Activated T-helper 2 cell treated with anti-CD3 and anti-CD28 coated beads, Interferon-gamma antibody, Interleukin-2, Interleukin-4, amounts not matched to agents 10 μg/mL and 5 μg/mL and 100 μg/mL, durations not matched to agents 14 hours and 24 hours and 36 hours (primary cell): ENCODE results near the gene GOSR2. TPM values are rescaled to one million over a fixed set of nuclear protein-coding genes. Genes with fewer than 3 reads are reported as not detected.
"Not testable (repeated sequence)": the region's sequence is repeated elsewhere in the genome, so short reads cannot be mapped to it uniquely, and the experiment has no call there.

Source experiments
- DNase-seq: peaks from one replicate; pipeline ENCODE4 v3.0.0; 2021; ENCODE audit warnings: low spot score
- H3K27ac Mint-ChIP-seq: one replicate; pipeline ENCODE4 v1.8.0; 2021; ENCODE audit warnings: mixed read lengths
- H3K27me3 Mint-ChIP-seq: one replicate; pipeline ENCODE4 v1.8.0; 2021; ENCODE audit warnings: low read depth, mixed read lengths
- H3K36me3 Mint-ChIP-seq: one replicate; pipeline ENCODE4 v1.8.0; 2021; ENCODE audit warnings: low read depth, mixed read lengths
- H3K4me1 Mint-ChIP-seq: one replicate; pipeline ENCODE4 v1.8.0; 2021; ENCODE audit warnings: low read depth, mixed read lengths
- H3K4me3 Mint-ChIP-seq: one replicate; pipeline ENCODE4 v1.8.0; 2021; ENCODE audit warnings: low read depth, mild to moderate bottlenecking, moderate library complexity, mixed read lengths
- H3K9me3 Mint-ChIP-seq: one replicate; pipeline ENCODE4 v1.8.0; 2021; ENCODE audit warnings: mixed read lengths
- intact Hi-C: fragments of 100-400 bp; cut with micrococcal nuclease; formaldehyde crosslinking; loops from one replicate; pipeline ENCODE4 v1.15.1; 2023
- total RNA-seq: library from RNA; stranded (reverse); gene quantifications from 2 replicates; pipeline ENCODE4 v1.2.3, GENCODE V29; 2022

Gene GOSR2
- total RNA-seq, 1 donor from 2014 or later, result 53.9 TPM

DNA sequence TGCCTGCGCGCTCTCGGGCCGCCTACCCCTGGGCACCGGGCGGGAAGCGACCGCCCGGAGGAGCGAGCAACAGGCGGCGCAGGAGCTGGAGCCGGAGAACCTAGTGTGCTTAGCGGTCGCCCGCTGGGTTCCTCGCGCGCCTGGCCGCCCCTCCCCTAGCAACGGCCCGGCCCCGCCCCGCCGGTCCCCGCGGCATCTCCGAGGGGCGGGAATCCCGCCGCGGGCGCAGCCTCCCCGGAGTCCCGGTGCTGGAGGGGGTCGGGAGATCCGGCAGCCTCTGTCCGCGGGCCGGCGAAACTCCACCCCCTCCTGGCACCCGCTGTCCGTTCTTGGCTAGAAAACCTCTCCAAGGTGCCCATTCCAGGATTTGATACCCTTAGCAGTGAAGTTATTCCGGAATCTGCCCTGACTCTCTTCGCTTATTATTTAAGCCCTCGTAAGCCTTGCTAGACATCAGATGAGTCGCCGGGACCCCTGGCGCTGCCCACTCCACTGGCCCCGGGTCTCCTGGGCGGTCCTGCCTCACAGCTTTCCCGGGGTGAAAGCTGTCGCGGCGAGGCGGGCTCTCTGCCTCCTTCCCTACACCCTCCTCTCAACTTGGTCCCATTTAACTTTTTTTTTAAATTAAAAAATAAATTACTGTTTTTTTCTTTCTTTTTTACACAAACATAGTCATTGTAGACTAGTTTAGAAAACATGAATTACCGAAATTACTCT is 56.3 kb downstream of the GOSR2 start, which contains the start of gene RPRML:
TSS of gene RPRML (minus strand) at position 107 of the 717 bp plus-strand sequence. CDS start 246 bp downstream, outside the sequence.
- H3K4me1 Mint-ChIP-seq, result peaks cover 8% of the 10 kb centered on the region
- no peak within 1 kb of the TSS for H3K27ac Mint-ChIP-seq
- peak within 1 kb of the TSS; percentile 80 for H3K4me3 Mint-ChIP-seq
- H3K27me3 Mint-ChIP-seq, result peaks cover 48% of the 10 kb centered on the region
- no peaks in the 10 kb centered on the region for H3K9me3 Mint-ChIP-seq
- peak; percentile 16 for DNase-seq
- H3K36me3 Mint-ChIP-seq, result peaks cover 3% of the 10 kb centered on the region
- intact Hi-C loops, result no loop called here

DNA sequence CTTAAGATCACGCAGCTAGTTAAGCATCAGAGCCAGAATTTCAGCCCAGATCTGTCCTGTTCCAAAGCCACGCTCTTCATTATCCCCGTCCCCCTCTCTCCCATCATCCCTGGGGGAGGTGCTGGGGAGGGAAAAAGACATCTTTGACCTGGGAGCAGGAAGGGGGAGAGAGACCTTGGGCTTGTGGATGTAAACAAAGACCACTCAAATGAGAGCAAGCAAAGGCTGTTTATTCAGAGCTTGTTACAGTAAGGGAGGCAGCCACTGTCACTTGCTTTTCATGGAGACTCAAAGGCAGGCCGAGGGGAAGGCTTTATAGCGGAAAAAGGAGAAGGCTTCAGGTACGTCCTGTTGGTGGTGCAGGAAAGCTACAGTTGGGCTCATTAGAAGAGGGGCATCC is 59.6 kb downstream of the GOSR2 start:
- no peak overlapping the region for H3K4me3 Mint-ChIP-seq
- no peak for DNase-seq
- intact Hi-C loops, result no loop called here
- peaks cover 8% of the 10 kb centered on the region for H3K4me1 Mint-ChIP-seq
- H3K27me3 Mint-ChIP-seq, result peaks cover 35% of the 10 kb centered on the region
- H3K27ac Mint-ChIP-seq, result no peak overlapping the region
- no peaks in the 10 kb centered on the region for H3K9me3 Mint-ChIP-seq
- H3K36me3 Mint-ChIP-seq, result peaks cover 3% of the 10 kb centered on the region

DNA sequence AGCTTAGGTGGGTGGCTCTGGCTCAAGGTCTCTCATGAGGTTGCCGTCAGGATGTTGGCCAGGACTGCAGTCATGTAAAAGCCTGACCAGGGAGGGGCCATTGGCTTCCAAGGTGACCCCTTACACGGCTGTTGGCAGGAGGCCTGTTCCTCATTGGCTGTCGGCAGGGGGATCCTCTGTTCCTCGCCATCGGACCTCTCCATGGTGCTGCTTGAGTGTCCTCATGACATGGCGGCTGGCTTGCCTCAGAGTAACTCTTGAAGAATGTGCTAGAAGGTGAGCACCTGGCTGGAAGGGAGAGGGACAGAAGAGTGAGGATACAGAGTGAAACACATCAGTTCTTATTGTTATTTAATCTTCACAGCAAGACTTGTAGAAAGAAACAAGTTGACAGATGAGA is 60.8 kb downstream of the GOSR2 start:
- Mint-ChIP-seq H3K4me1 (peaks cover 2% of the 10 kb centered on the region), H3K4me3 (no peak overlapping the region), H3K9me3 (no peaks in the 10 kb centered on the region), H3K36me3 (no peaks in the 10 kb centered on the region), H3K27ac (no peak overlapping the region), H3K27me3 (peaks cover 28% of the 10 kb centered on the region)
- no peak for DNase-seq
- intact Hi-C loops, result no loop called here

DNA sequence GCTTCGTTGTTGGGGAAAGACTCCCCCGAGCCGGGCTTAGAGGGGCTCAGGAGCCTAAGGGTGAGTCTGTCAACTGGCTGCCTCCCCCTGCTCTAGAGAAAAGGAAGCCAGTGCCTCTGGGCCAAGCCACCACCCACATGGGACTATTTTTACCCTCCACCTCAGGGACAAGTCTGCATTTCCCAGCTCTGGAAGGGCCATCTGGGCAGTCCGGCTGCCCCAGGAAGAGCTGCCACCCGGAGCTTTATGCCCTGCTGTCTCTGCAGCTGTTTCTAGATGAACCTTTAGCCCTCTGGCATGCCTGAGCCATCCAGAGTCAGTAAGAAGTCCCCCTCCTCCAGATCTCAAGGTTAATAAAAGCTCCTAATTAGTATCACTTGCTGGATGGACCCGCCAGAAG is 61.4 kb downstream of the GOSR2 start:
- intact Hi-C loops, result no loop called here

DNA sequence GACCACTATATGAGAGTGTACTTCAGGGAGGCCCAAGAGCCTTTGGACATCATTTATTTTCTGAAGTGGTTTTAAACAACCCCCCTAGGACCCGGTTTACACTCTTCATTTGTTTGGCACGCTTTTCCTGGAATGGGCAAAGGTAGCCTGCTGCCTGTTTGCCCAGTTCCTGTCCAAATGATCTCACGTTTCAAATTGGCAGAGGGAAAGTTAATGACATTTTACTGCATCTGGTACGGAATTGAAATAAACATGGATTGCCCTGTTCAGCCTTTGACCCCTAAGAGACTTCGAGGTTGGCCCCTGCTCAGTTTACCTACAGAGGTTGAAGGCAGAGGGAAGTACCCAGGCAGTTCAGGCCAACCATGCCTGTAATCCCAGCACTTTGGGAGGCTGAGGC is 61.9 kb downstream of the GOSR2 start:
- H3K9me3 Mint-ChIP-seq, result no peaks in the 10 kb centered on the region
- peaks cover under 1% of the 10 kb centered on the region for H3K4me1 Mint-ChIP-seq
- intact Hi-C loops, result no loop called here
- no peak overlapping the region for H3K4me3 Mint-ChIP-seq
- no peak for DNase-seq
- H3K27ac Mint-ChIP-seq, result no peak overlapping the region
- no peaks in the 10 kb centered on the region for H3K36me3 Mint-ChIP-seq
- peaks cover 28% of the 10 kb centered on the region for H3K27me3 Mint-ChIP-seq

More for the DNA sequence above, 61.4 kb downstream of the GOSR2 start:
- no peak for DNase-seq
- Mint-ChIP-seq H3K4me3 (no peak overlapping the region), H3K36me3 (no peaks in the 10 kb centered on the region), H3K4me1 (peaks cover 2% of the 10 kb centered on the region), H3K27me3 (peaks cover 29% of the 10 kb centered on the region), H3K9me3 (no peaks in the 10 kb centered on the region), H3K27ac (no peak overlapping the region)

DNA sequence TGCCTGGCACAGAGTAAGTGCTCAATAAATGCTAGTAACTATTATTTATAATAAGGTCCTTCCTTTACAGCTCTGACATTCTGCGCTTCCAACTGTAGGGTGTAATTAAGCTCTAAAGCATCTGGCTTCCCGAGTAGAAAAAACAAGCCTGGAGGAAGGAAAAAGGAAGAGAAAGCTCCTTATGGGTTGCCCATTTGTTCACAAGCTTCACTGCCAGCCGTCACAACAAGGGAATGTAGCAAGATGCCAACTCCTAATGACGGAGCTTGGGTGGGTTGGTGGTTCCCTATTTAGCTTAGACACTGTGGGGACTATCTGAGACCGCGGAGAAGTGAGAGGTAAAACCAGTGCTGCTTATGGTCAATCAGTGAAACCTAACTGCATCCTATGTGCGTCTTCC is 63.4 kb downstream of the GOSR2 start:
- H3K27me3 Mint-ChIP-seq, result peaks cover 19% of the 10 kb centered on the region
- DNase-seq, result no peak
- H3K9me3 Mint-ChIP-seq, result no peaks in the 10 kb centered on the region
- no peaks in the 10 kb centered on the region for H3K36me3 Mint-ChIP-seq
- no peaks in the 10 kb centered on the region for H3K4me1 Mint-ChIP-seq
- H3K27ac Mint-ChIP-seq, result no peak overlapping the region
- intact Hi-C loops, result no loop called here
- no peak overlapping the region for H3K4me3 Mint-ChIP-seq

DNA sequence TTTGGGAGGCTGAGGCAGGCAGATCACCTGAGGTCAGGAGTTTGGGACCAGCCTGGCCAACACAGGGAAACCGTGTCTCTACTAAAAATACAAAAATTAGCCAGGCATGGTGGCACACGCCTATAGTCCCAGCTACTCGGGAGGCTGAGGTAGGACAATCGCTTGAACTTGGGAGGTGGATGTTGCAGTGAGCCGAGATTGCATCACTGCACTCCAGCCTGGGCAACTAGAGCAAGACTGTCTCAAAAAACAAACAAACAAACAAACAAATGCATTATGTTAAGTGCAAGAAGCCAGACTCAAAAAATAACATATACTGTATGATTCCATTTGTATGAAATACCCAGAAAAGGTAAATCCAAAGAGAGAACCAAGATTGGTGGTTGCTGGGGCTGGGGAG is 65.0 kb downstream of the GOSR2 start:
- H3K4me3 Mint-ChIP-seq, DNase-seq, intact Hi-C loops, H3K9me3 Mint-ChIP-seq, H3K27ac Mint-ChIP-seq, H3K4me1 Mint-ChIP-seq, H3K36me3 Mint-ChIP-seq: not testable (repeated sequence)
- H3K27me3 Mint-ChIP-seq, result peaks cover 11% of the 10 kb centered on the region

DNA sequence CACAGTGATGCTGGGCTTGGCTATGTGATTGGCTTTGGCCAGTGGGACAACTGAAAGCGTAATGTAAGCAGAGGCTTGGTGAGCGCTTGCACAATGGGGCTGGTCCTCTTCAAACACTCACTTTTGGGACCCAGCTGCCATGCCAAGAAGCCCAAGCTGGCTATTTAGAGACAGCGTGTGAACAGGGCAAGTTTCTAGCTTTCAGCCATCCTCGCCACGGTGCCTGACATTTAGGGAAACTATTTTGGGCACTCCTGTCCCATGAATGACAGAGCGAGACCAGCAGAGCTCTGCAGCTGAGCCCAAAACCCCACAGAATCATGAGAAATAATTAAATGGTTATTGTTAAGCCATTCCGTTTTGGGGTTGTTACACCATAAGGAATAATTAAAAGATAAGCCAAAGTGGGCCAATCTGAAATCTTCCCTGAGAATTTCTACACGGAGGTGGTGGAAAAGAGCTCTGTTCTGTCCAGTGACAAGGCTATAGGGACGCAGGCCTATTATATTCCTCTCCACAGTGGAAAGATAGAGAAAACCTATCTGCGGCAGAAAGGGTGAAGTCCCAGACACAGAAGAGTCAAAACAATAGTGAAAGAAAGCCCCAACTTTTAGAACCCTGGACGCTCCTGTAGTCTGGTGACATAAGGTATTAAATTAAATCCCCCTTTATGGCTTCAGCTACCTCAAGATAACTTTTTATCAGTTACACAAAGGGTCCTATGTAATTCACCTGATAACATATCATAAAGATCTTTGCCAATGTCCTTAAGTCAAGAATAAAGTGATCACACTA is 66.9 kb downstream of the GOSR2 start:
- DNase-seq, result no peak
- intact Hi-C loops, result no loop called here
- peaks cover 12% of the 10 kb centered on the region for H3K27me3 Mint-ChIP-seq
- H3K27ac Mint-ChIP-seq, result no peak overlapping the region
- H3K4me1 Mint-ChIP-seq, result no peaks in the 10 kb centered on the region
- H3K4me3 Mint-ChIP-seq, result no peak overlapping the region
- no peaks in the 10 kb centered on the region for H3K36me3 Mint-ChIP-seq
- H3K9me3 Mint-ChIP-seq, result no peaks in the 10 kb centered on the region

DNA sequence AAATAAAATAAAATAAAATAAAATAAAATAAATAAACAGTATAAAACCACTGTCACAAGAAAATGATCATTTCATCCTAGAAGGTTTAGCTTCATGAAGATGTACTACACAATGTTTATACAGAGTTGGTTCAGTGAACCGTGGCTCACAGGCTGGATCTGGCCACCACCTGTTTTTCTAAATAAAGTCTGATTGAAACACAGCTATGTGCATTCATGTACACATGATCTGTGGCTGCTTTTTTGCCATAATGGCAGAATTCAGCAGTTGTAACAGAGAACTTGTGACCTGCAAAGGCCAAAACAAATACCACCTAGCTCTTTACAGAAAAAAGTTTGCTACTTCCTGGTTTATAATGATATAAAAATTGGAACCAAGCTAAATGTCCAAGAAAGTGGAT is 68.7 kb downstream of the GOSR2 start:
- Mint-ChIP-seq H3K9me3 (no peaks in the 10 kb centered on the region), H3K27ac (no peak overlapping the region), H3K36me3 (no peaks in the 10 kb centered on the region), H3K27me3 (peaks cover 11% of the 10 kb centered on the region), H3K4me1 (no peaks in the 10 kb centered on the region), H3K4me3 (no peak overlapping the region)
- no peak for DNase-seq
- intact Hi-C loops, result no loop called here

Other genes with a start within 250 kb of the GOSR2 start
- gene WNT3, start 104.5 kb upstream of the GOSR2 start, total RNA-seq, result 0.07 TPM in 1 of 2 replicates, not detected in the other
- gene WNT9B, start 71.6 kb upstream of the GOSR2 start, total RNA-seq, result not detected in 2 replicates
- gene RPRML, start 56.1 kb downstream of the GOSR2 start, total RNA-seq, result not detected in 2 replicates